Thyroid gland (tissue), 4 donors: ENCODE results near the gene GJD4. TPM values are rescaled to one million over a fixed set of nuclear protein-coding genes. Genes with fewer than 3 reads are reported as not detected.

Source experiments
- DNase-seq, 2 donors: peaks; one replicate each; pipeline ENCODE4 v3.0.0-alpha.2; 2019
- H3K27ac ChIP-seq, 3 donors: fragments of 200-600 bp; sonication (generic); 1 replicate in 2 of 3; 2 replicates in 1 of 3; pipeline ENCODE4 v1.5.1; 2016 to 2019; ENCODE audit warnings: mild to moderate bottlenecking in 1 of 3, moderate library complexity in 1 of 3
- H3K27me3 ChIP-seq: fragments of 200-600 bp; sonication (generic); one replicate; pipeline ENCODE4 v1.5.1; 2019
- H3K36me3 ChIP-seq, 2 donors: fragments of 200-600 bp; sonication (generic); one replicate each; pipeline ENCODE4 v1.5.1; 2016 to 2019
- H3K4me1 ChIP-seq, 2 donors: fragments of 200-600 bp; sonication (generic); one replicate each; pipeline ENCODE4 v1.5.1; 2017 to 2019
- H3K4me3 ChIP-seq, 3 donors: fragments of 200-600 bp; sonication (generic); replicated peaks in 1 of 3; 1 replicate in 2 of 3; 2 replicates in 1 of 3; pipeline ENCODE4 v1.5.1; 2016; ENCODE audit warnings: mild to moderate bottlenecking in 1 of 3
- H3K9me3 ChIP-seq: fragments of 200-600 bp; sonication (generic); one replicate; pipeline ENCODE4 v1.5.1; 2017
- POLR2A ChIP-seq, 2 donors: fragments of 450-650 bp; IDR thresholded peaks; one replicate each; pipeline ENCODE4 v1.6.1; 2017; ENCODE audit warnings: antibody characterized with exemption in 2 of 2, mild to moderate bottlenecking in 2 of 2, moderate library complexity in 1 of 2
- WGBS, 2 donors: methylation state at CpG; one replicate each; pipeline ENCODE4 v1.1.5; 2017; 5-methylcytosine and 5-hydroxymethylcytosine counted together
- intact Hi-C: fragments of 100-400 bp; cut with DNase I; formaldehyde crosslinking; loops from one replicate; pipeline ENCODE4 v1.15.1; 2023
- total RNA-seq, 4 donors: library from RNA; depleted of rRNA; stranded (reverse); fragments of >200 nt; gene quantifications; one replicate each; pipeline ENCODE4 v1.2.3, GENCODE V29; 2016
- TF ChIP-seq, protein P1 (sequence below), 6 experiments: fragments of 200-600 bp in 3 of 6; fragments of 450-650 bp in 3 of 6; sonication (generic) in 3 of 6; IDR thresholded peaks; one replicate each; pipeline ENCODE4 v1.5.1; 2016 to 2019; ENCODE audit warnings: antibody characterized with exemption in 6 of 6, mild to moderate bottlenecking in 2 of 6, inconsistent platforms in 1 of 6, moderate library complexity in 1 of 6

The GJD4 gene
- total RNA-seq, 4 donors from 2014 or later: not detected

DNA sequence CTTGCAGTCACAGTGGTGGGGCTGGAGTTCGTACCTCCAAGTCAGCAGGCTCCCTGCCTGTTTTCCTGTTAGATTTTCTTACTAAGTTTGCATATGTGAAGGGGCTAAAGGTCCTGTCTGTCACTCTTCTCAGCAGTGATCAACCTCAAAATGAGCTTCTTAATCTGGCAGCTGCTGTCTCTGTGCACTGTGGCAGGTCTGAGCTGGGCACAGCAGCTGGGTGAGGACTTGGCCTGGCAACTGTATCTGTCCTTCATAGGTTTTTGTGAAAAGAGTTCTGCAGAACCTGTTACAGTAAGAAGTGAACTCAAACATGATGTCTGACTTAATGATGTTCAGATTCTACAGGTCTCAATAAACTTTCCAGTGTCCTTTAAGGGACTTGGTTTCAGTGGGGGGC, 31.3 kb upstream of the GJD4 start:
- Histone ChIP-seq H3K27ac (no peak overlapping the region), H3K4me3 (no peak overlapping the region), H3K27me3 (no peaks in the 10 kb centered on the region), H3K4me1 (peaks cover 0 to 13% of the 10 kb centered on the region in 2 donors), H3K9me3 (no peaks in the 10 kb centered on the region), H3K36me3 (peaks cover 0 to under 1% of the 10 kb centered on the region in 2 donors)
- TF ChIP-seq, protein P1, sequence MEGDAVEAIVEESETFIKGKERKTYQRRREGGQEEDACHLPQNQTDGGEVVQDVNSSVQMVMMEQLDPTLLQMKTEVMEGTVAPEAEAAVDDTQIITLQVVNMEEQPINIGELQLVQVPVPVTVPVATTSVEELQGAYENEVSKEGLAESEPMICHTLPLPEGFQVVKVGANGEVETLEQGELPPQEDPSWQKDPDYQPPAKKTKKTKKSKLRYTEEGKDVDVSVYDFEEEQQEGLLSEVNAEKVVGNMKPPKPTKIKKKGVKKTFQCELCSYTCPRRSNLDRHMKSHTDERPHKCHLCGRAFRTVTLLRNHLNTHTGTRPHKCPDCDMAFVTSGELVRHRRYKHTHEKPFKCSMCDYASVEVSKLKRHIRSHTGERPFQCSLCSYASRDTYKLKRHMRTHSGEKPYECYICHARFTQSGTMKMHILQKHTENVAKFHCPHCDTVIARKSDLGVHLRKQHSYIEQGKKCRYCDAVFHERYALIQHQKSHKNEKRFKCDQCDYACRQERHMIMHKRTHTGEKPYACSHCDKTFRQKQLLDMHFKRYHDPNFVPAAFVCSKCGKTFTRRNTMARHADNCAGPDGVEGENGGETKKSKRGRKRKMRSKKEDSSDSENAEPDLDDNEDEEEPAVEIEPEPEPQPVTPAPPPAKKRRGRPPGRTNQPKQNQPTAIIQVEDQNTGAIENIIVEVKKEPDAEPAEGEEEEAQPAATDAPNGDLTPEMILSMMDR (IDR thresholded peaks at IDR 0.05): no peak
- TF ChIP-seq POLR2A (IDR thresholded peaks at IDR 0.05): no peak
- 83 to 94% methylated on average over 1 of the region's 1 CpG for WGBS, 2 donors
- intact Hi-C loops: no loop called here
- DNase-seq: no peak

DNA sequence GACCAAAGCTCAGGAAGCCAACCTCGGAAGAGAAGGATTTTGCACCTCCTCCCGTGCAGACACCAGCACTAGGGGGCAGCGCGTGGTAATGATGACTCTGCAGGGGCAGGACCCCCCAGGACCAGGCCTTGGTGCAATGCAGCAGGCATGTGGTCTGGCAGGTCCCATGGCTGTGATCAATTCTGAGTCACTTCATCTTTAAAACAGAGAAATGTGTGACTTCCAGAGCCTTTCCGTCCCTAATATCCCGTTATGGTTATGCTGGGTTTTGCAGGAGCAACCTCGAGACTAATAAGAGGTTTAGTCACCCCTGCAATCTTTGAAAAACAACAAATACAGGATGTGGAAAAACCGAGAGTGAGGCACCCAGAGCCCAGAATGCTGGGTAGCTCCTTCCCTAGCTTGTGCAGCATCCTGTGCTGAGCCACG, 30.2 kb upstream of the GJD4 start:
- H3K27me3 ChIP-seq: no peaks in the 10 kb centered on the region
- TF ChIP-seq, protein P1 (IDR thresholded peaks at IDR 0.05): no peak
- no peak for TF ChIP-seq POLR2A (IDR thresholded peaks at IDR 0.05)
- H3K4me1 ChIP-seq: peaks cover 0 to 7% of the 10 kb centered on the region in 2 donors
- no peaks in the 10 kb centered on the region for H3K36me3 ChIP-seq
- intact Hi-C loops: no loop called here
- no peak overlapping the region for H3K4me3 ChIP-seq
- DNase-seq: no peak
- no peak overlapping the region for H3K27ac ChIP-seq
- no peaks in the 10 kb centered on the region for H3K9me3 ChIP-seq
- WGBS, 2 donors: 75 to 82% methylated on average over 9 of the region's 9 CpGs

DNA sequence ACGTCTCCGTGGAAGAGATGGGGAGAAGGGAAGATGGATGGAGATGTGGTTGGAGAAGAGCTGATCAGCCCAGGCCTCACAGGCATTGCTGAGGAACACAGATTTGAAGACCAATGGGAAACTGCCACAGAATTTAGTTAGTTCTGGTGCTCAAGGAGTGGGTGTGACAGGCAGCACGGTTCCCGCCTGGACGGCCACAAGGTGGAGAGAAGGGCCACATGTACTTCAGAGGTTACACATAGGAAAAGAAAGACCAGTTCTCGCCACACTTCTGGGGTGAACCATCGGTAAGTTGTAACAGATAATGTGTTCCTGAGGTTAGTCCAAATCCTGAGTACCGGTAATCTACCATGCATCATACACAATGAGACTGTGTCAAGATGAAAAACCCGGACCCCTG, 29.5 kb upstream of the GJD4 start:
- H3K9me3 ChIP-seq: no peaks in the 10 kb centered on the region
- H3K4me1 ChIP-seq: peaks cover 0 to under 1% of the 10 kb centered on the region in 2 donors
- no peak for TF ChIP-seq POLR2A (IDR thresholded peaks at IDR 0.05)
- TF ChIP-seq, protein P1 (IDR thresholded peaks at IDR 0.05): no peak
- WGBS, 2 donors: 93 to 94% methylated on average over 9 of the region's 9 CpGs
- no peak for DNase-seq
- no peak overlapping the region for H3K4me3 ChIP-seq
- no peak overlapping the region for H3K27ac ChIP-seq
- H3K36me3 ChIP-seq: no peaks in the 10 kb centered on the region
- H3K27me3 ChIP-seq: no peaks in the 10 kb centered on the region
- intact Hi-C loops: no loop called here

DNA sequence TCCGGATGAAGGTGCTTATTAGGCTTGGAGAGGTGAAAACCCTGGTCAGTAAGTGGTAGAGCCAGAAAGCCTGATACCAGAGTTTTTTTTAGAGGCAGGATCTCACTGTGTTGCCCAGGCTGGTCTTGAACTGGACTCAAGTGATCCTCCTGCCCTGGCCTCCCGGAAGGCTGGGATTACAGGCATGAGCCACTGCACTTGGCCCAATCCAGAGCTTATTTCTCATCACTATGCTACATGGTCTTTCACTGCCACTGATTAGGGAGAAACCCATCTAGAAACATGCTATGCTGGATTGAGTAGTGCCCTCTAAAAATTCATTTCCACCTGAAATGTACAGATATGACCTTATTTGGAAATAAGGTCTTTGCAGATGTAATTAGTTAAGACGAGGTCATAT, 28.4 kb upstream of the GJD4 start:
- Histone ChIP-seq H3K36me3 (no peaks in the 10 kb centered on the region), H3K4me1 (no peaks in the 10 kb centered on the region), H3K4me3 (no peak overlapping the region), H3K9me3 (no peaks in the 10 kb centered on the region), H3K27me3 (no peaks in the 10 kb centered on the region), H3K27ac (no peak overlapping the region)
- intact Hi-C loops: no loop called here
- 93 to 98% methylated on average over 3 of the region's 3 CpGs for WGBS, 2 donors
- DNase-seq: no peak
- TF ChIP-seq, protein P1 (IDR thresholded peaks at IDR 0.05): no peak
- TF ChIP-seq POLR2A (IDR thresholded peaks at IDR 0.05): no peak

DNA sequence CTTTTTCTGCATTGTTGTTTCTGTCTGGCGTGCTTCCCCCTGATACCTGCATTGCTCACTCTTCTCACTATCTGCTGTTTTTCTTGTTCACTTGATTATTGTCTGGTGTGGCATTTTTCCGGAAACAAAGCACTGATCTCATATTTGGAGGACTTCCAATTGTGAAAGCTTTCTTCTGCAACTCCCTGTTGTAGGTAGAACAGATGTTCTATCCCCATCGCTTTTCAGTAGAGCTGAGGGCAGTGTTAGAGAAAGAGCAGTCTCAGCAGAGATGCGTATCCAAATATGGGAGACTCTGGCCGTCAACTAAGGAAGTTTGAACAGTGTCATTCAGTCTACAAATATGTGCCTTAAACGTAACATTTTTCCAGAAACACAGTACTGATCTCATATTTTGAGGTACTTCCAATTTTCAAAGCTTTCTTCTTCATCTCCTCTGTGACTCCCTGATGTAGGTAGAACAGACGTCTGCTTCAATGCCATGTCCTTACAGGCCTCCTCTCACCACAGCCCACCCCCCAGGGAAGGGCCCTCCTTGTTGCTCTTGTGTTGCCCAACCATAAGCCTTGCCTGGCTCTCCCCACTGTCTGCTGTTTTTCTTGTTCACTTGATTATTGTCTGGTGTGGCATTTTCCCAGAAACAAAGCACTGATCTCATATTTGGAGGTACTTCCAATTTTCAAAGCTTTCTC, 27.1 kb upstream of the GJD4 start:
- intact Hi-C loops: no loop called here
- Histone ChIP-seq H3K9me3 (no peaks in the 10 kb centered on the region), H3K27me3 (no peaks in the 10 kb centered on the region), H3K4me1 (no peaks in the 10 kb centered on the region), H3K4me3 (no peak overlapping the region), H3K36me3 (no peaks in the 10 kb centered on the region), H3K27ac (no peak overlapping the region)
- WGBS, 2 donors: 50 to 63% methylated on average over 7 of the region's 7 CpGs
- no peak for DNase-seq
- TF ChIP-seq POLR2A (IDR thresholded peaks at IDR 0.05): no peak
- TF ChIP-seq, protein P1 (IDR thresholded peaks at IDR 0.05): no peak
